ENCODE results near the gene DYRK1A.

Gene DYRK1A

GRCh38 chr21:37575580-37575979 lies 209.0 kb downstream of the DYRK1A start:
- no peak overlapping the region for H3K4me3 ChIP-seq (ENCODE audit: control insufficient read depth, low read depth, low read length)
- TF ChIP-seq CTCF (IDR thresholded peaks at IDR 0.05; ENCODE audit: control insufficient read depth, insufficient read depth, low read depth, low read length, missing control alignments), result no peak
- no peak for DNase-seq (ENCODE audit: low read depth)

Data from AG09309 (cell line).